Muscle layer of duodenum (tissue), 2 donors: ENCODE results near the gene POLD4.
A peak's percentile ranks its signal among the peaks of the same experiment; 100 is the strongest.

Source experiments
- H3K27ac ChIP-seq: one replicate; pipeline ENCODE4 v1.7.0; 2013; ENCODE audit warnings: mild to moderate bottlenecking, low read length
- H3K27me3 ChIP-seq: one replicate; pipeline ENCODE4 v1.7.0; 2013; ENCODE audit warnings: low read depth, mild to moderate bottlenecking, control low read depth, low read length
- H3K36me3 ChIP-seq, 2 donors: one replicate each; pipeline ENCODE4 v1.7.0; 2013; ENCODE audit warnings: low read length in 2 of 2, control low read depth in 1 of 2, mild to moderate bottlenecking in 1 of 2; ENCODE audit not compliant: insufficient read depth in 2 of 2, control insufficient read depth in 1 of 2
- H3K4me1 ChIP-seq, 2 donors: one replicate each; pipeline ENCODE4 v1.7.0; 2013; ENCODE audit warnings: low read length in 2 of 2, mild to moderate bottlenecking in 2 of 2, control low read depth in 1 of 2, moderate library complexity in 1 of 2; ENCODE audit not compliant: insufficient read depth in 2 of 2, control insufficient read depth in 1 of 2
- H3K4me3 ChIP-seq, 2 donors: one replicate each; pipeline ENCODE4 v1.7.0; 2013; ENCODE audit warnings: low read length in 2 of 2, low read depth in 1 of 2, mild to moderate bottlenecking in 1 of 2
- H3K9me3 ChIP-seq, 2 donors: one replicate each; pipeline ENCODE4 v1.7.0; 2013; ENCODE audit warnings: low read length in 2 of 2, control low read depth in 1 of 2, mild to moderate bottlenecking in 1 of 2; ENCODE audit not compliant: control insufficient read depth in 1 of 2
- donor health status: healthy.

Gene POLD4

GRCh38 chr11:67368621-67369020, 15.3 kb upstream of the POLD4 start:
- Histone ChIP-seq H3K36me3 (peaks cover 3 to 9% of the 10 kb centered on the region in 2 donors), H3K27ac (peak overlapping the region; percentile 74), H3K4me3 (no peak overlapping the region), H3K9me3 (no peaks in the 10 kb centered on the region), H3K27me3 (no peaks in the 10 kb centered on the region), H3K4me1 (peaks cover 30 to 59% of the 10 kb centered on the region in 2 donors)

GRCh38 chr11:67367761-67368227, 14.4 kb upstream of the POLD4 start:
- H3K4me1 ChIP-seq = peaks cover 30 to 55% of the 10 kb centered on the region in 2 donors
- H3K27ac ChIP-seq = peak overlapping the region; percentile 62
- H3K27me3 ChIP-seq = no peaks in the 10 kb centered on the region
- H3K36me3 ChIP-seq = peaks cover 3 to 9% of the 10 kb centered on the region in 2 donors
- no peaks in the 10 kb centered on the region for H3K9me3 ChIP-seq
- H3K4me3 ChIP-seq = no peak overlapping the region

- H3K4me1 ChIP-seq = peaks cover 30 to 54% of the 10 kb centered on the region in 2 donors
- H3K36me3 ChIP-seq = peaks cover 3 to 9% of the 10 kb centered on the region in 2 donors
- H3K27me3 ChIP-seq = no peaks in the 10 kb centered on the region
- H3K27ac ChIP-seq = peak overlapping the region; percentile 45
- peak overlapping the region in 1 of 2 donors; percentile 34 for H3K4me3 ChIP-seq
- no peaks in the 10 kb centered on the region for H3K9me3 ChIP-seq
Observed at GRCh38 chr11:67366961-67367760, 13.8 kb upstream of the POLD4 start.

GRCh38 chr11:67366546-67366945, 13.2 kb upstream of the POLD4 start:
- Histone ChIP-seq H3K27me3 (no peaks in the 10 kb centered on the region), H3K36me3 (peaks cover 3 to 9% of the 10 kb centered on the region in 2 donors)

GRCh38 chr11:67365736-67366444, 12.5 kb upstream of the POLD4 start:
- Histone ChIP-seq H3K36me3 (peaks cover 3 to 9% of the 10 kb centered on the region in 2 donors), H3K9me3 (no peaks in the 10 kb centered on the region), H3K27ac (peak overlapping the region; percentile 43), H3K4me1 (peaks cover 21 to 41% of the 10 kb centered on the region in 2 donors), H3K27me3 (no peaks in the 10 kb centered on the region), H3K4me3 (no peak overlapping the region)

More at GRCh38 chr11:67366546-67366945, 13.2 kb upstream of the POLD4 start:
- Histone ChIP-seq H3K4me1 (peaks cover 27 to 48% of the 10 kb centered on the region in 2 donors), H3K4me3 (peak overlapping the region in 1 of 2 donors; percentile 34), H3K27ac (peak overlapping the region; percentile 45), H3K9me3 (no peaks in the 10 kb centered on the region)

- peaks cover 18 to 35% of the 10 kb centered on the region in 2 donors for H3K4me1 ChIP-seq
- H3K27me3 ChIP-seq = no peaks in the 10 kb centered on the region
- no peak overlapping the region for H3K4me3 ChIP-seq
- H3K36me3 ChIP-seq = peaks cover 3 to 9% of the 10 kb centered on the region in 2 donors
- H3K9me3 ChIP-seq = no peaks in the 10 kb centered on the region
- no peak overlapping the region for H3K27ac ChIP-seq
Observed at GRCh38 chr11:67364783-67365722, 11.7 kb upstream of the POLD4 start.

- Histone ChIP-seq H3K9me3 (no peaks in the 10 kb centered on the region), H3K27ac (no peak overlapping the region), H3K36me3 (peaks cover 3 to 9% of the 10 kb centered on the region in 2 donors), H3K27me3 (no peaks in the 10 kb centered on the region), H3K4me3 (no peak overlapping the region), H3K4me1 (peaks cover 11 to 35% of the 10 kb centered on the region in 2 donors)
Observed at GRCh38 chr11:67364169-67364568, 10.8 kb upstream of the POLD4 start.

GRCh38 chr11:67357831-67358670, 4.7 kb upstream of the POLD4 start:
- H3K36me3 ChIP-seq = peaks cover 0 to 9% of the 10 kb centered on the region in 2 donors
- no peaks in the 10 kb centered on the region for H3K9me3 ChIP-seq
- H3K27me3 ChIP-seq = no peaks in the 10 kb centered on the region
- peaks cover 27 to 32% of the 10 kb centered on the region in 2 donors for H3K4me1 ChIP-seq
- H3K27ac ChIP-seq = peak overlapping the region; percentile 4
- no peak overlapping the region for H3K4me3 ChIP-seq

- no peaks in the 10 kb centered on the region for H3K27me3 ChIP-seq
- no peak overlapping the region for H3K4me3 ChIP-seq
- H3K4me1 ChIP-seq = peaks cover 27 to 34% of the 10 kb centered on the region in 2 donors
- H3K9me3 ChIP-seq = no peaks in the 10 kb centered on the region
- peak overlapping the region; percentile 99 for H3K27ac ChIP-seq
- peaks cover 0 to 11% of the 10 kb centered on the region in 2 donors for H3K36me3 ChIP-seq
Observed at GRCh38 chr11:67356864-67357561, 3.7 kb upstream of the POLD4 start.
